CD14-positive monocyte (primary cell): ENCODE data around the gene IFNGR2. TPM values are rescaled to one million over a fixed set of nuclear protein-coding genes. Genes with fewer than 3 reads are reported as not detected.

Source experiments
- DNase-seq, 3 donors: peaks; one replicate each; pipeline ENCODE4 v3.0.0-alpha.2; 2011 to 2022
- H2AFZ ChIP-seq: 2 replicates; pipeline ENCODE4 v1.6.0; 2012; ENCODE audit warnings: mild to moderate bottlenecking, low read depth, low read length, inconsistent platforms; ENCODE audit not compliant: insufficient read depth, poor library complexity, severe bottlenecking
- H3K27ac ChIP-seq, 2 donors: 1 replicate in 1 of 2; 2 replicates in 1 of 2; pipeline ENCODE4 v1.5.1; 2012 to 2013; ENCODE audit warnings: low read length in 2 of 2, control low read depth in 1 of 2, inconsistent platforms in 1 of 2, low read depth in 1 of 2, mild to moderate bottlenecking in 1 of 2
- H3K27me3 ChIP-seq, 2 donors: one replicate each; pipeline versions ENCODE4 v1.6.0 to v1.6.1; 2011 to 2013; ENCODE audit warnings: low read length in 2 of 2; ENCODE audit not compliant: control insufficient read depth in 2 of 2, insufficient read depth in 2 of 2
- H3K36me3 ChIP-seq, 2 donors: replicated peaks in 1 of 2; 1 replicate in 1 of 2; 2 replicates in 1 of 2; pipeline versions ENCODE4 v1.5.1 to v1.6.1; 2012 to 2013; ENCODE audit warnings: low read length in 2 of 2, control low read depth in 1 of 2, inconsistent platforms in 1 of 2, mild to moderate bottlenecking in 1 of 2; ENCODE audit not compliant: insufficient read depth in 2 of 2, control insufficient read depth in 1 of 2
- H3K4me1 ChIP-seq, 2 donors: 1 replicate in 1 of 2; 2 replicates in 1 of 2; pipeline versions ENCODE4 v1.5.1 to v1.6.1; 2012 to 2013; ENCODE audit warnings: low read length in 2 of 2, control low read depth in 1 of 2, inconsistent platforms in 1 of 2, mild to moderate bottlenecking in 1 of 2, moderate library complexity in 1 of 2; ENCODE audit not compliant: insufficient read depth in 2 of 2, control insufficient read depth in 1 of 2
- H3K4me2 ChIP-seq: replicated peaks from 2 replicates; pipeline ENCODE3; 2012; ENCODE audit warnings: low read length, moderate library complexity, mild to moderate bottlenecking; ENCODE audit not compliant: poor library complexity, severe bottlenecking; ENCODE audit errors: extremely low read depth
- H3K4me3 ChIP-seq, 3 experiments: fragments of 200-600 bp in 1 of 3; sonication (generic) in 1 of 3; replicated peaks in 1 of 3; 1 replicate in 2 of 3; 2 replicates in 1 of 3; pipeline ENCODE4 v1.5.1; 2011 to 2013; ENCODE audit warnings: low read length in 3 of 3, mild to moderate bottlenecking in 3 of 3, control low read depth in 2 of 3, low read depth in 2 of 3, inconsistent platforms in 1 of 3, moderate library complexity in 1 of 3
- H3K79me2 ChIP-seq: 2 replicates; pipeline ENCODE4 v1.6.0; 2012; ENCODE audit warnings: mild to moderate bottlenecking, control low read depth, inconsistent platforms, low read length, moderate library complexity; ENCODE audit not compliant: insufficient read depth
- H3K9ac ChIP-seq: 2 replicates; pipeline ENCODE4 v1.6.0; 2017; ENCODE audit warnings: low read length, mild to moderate bottlenecking; ENCODE audit not compliant: insufficient read depth, poor library complexity, severe bottlenecking
- H3K9me3 ChIP-seq, 2 donors: replicated peaks in 1 of 2; 1 replicate in 1 of 2; 2 replicates in 1 of 2; pipeline versions ENCODE4 v1.5.1 to v1.6.1; 2012 to 2013; ENCODE audit warnings: low read length in 2 of 2, control low read depth in 1 of 2; ENCODE audit not compliant: control insufficient read depth in 1 of 2, insufficient read depth in 1 of 2
- H4K20me1 ChIP-seq: 2 replicates; pipeline ENCODE4 v1.6.0; 2012; ENCODE audit warnings: mild to moderate bottlenecking, low read length, control low read depth, moderate library complexity; ENCODE audit not compliant: insufficient read depth
- H3K27ac Mint-ChIP-seq, 7 donors: one replicate each; pipeline ENCODE4 v1.8.0; 2020; ENCODE audit warnings: mild to moderate bottlenecking in 7 of 7, mixed read lengths in 7 of 7, moderate library complexity in 6 of 7, inconsistent platforms in 2 of 7
- H3K27me3 Mint-ChIP-seq, 3 donors: one replicate each; pipeline ENCODE4 v1.8.0; 2021 to 2022; ENCODE audit warnings: low read depth in 3 of 3, mild to moderate bottlenecking in 3 of 3, mixed read lengths in 3 of 3, moderate library complexity in 3 of 3, inconsistent platforms in 1 of 3
- H3K36me3 Mint-ChIP-seq, 2 donors: one replicate each; pipeline ENCODE4 v1.8.0; 2020; ENCODE audit warnings: mixed read lengths in 2 of 2, inconsistent platforms in 1 of 2, mild to moderate bottlenecking in 1 of 2
- H3K4me1 Mint-ChIP-seq: one replicate; pipeline ENCODE4 v1.8.0; 2020; ENCODE audit warnings: mild to moderate bottlenecking, mixed read lengths
- H3K4me3 Mint-ChIP-seq, 2 donors: one replicate each; pipeline ENCODE4 v1.8.0; 2020; ENCODE audit warnings: mild to moderate bottlenecking in 2 of 2, mixed read lengths in 2 of 2, moderate library complexity in 1 of 2
- H3K9me3 Mint-ChIP-seq, 7 donors: one replicate each; pipeline ENCODE4 v1.8.0; 2020 to 2022; ENCODE audit warnings: mixed read lengths in 7 of 7, mild to moderate bottlenecking in 6 of 7, moderate library complexity in 6 of 7, inconsistent platforms in 2 of 7
- CTCF ChIP-seq: fragments of 200-600 bp; IDR thresholded peaks from one replicate; pipeline ENCODE4 v1.8.0; 2022; ENCODE audit warnings: antibody characterized with exemption, mild to moderate bottlenecking
- WGBS: methylation state at CpG from one replicate; pipeline ENCODE4 v1.1.5; 2013; ENCODE audit warnings: missing lambda C conversion rate; ENCODE audit not compliant: insufficient coverage; 5-methylcytosine and 5-hydroxymethylcytosine counted together
- intact Hi-C, 2 donors: fragments of 100-400 bp; cut with micrococcal nuclease; formaldehyde crosslinking; loops; one replicate each; pipeline versions ENCODE4 v1.15.0 to v1.15.1; 2023
- polyA plus RNA-seq, 3 donors: library from polyadenylated mRNA; depleted of rRNA in 1 of 3; unstranded in 2 of 3; stranded (reverse) in 1 of 3; fragments of 300-500 nt in 2 of 3; fragments of >200 nt in 1 of 3; fragmentation: Illumina TruSeq in 2 of 3; gene quantifications; 1 replicate in 2 of 3; 2 replicates in 1 of 3; pipeline ENCODE4 v1.2.3, GENCODE V29; 2012 to 2021

IFNGR2 gene
- polyA plus RNA-seq, 3 donors, result 204 to 324 (median 260) TPM

- Histone ChIP-seq H3K27me3 (no peaks in the 10 kb centered on the region), H3K36me3 (peaks cover 4% of the 10 kb centered on the region in 2 donors), H3K4me2 (no peak overlapping the region), H3K27ac (no peak overlapping the region), H3K4me1 (no peaks in the 10 kb centered on the region), H4K20me1 (no peaks in the 10 kb centered on the region), H3K4me3 (no peak overlapping the region), H3K9ac (no peak overlapping the region), H3K9me3 (no peaks in the 10 kb centered on the region), H3K79me2 (peaks cover 31% of the 10 kb centered on the region), H2AFZ (no peak overlapping the region)
- H3K27me3 Mint-ChIP-seq, result no peaks in the 10 kb centered on the region
- H3K4me1 Mint-ChIP-seq, result peaks cover 2% of the 10 kb centered on the region
- no peak for DNase-seq
- intact Hi-C loops, result no loop called here
- H3K4me3 Mint-ChIP-seq, result no peak overlapping the region
- H3K9me3 Mint-ChIP-seq, result peaks cover 0 to 3% (median 1%) of the 10 kb centered on the region in 7 donors
- WGBS, result no CpG with 5 or more reads among the region's 2 CpGs
- H3K36me3 Mint-ChIP-seq, result peaks cover 10 to 21% of the 10 kb centered on the region in 2 donors
- no peak overlapping the region for H3K27ac Mint-ChIP-seq
- no peak for TF ChIP-seq CTCF
Measured at GRCh38 chr21:33470701-33471100, 67.5 kb downstream of the IFNGR2 start.

GRCh38 chr21:33473344-33473743, 70.1 kb downstream of the IFNGR2 start:
- H3K36me3 ChIP-seq, result no peaks in the 10 kb centered on the region
- no peaks in the 10 kb centered on the region for H3K27me3 ChIP-seq
- peaks cover 52% of the 10 kb centered on the region for H3K79me2 ChIP-seq
- intact Hi-C loops, result no loop called here
- Mint-ChIP-seq H3K27me3 (no peaks in the 10 kb centered on the region), H3K36me3 (peaks cover 3 to 6% of the 10 kb centered on the region in 2 donors), H3K4me3 (no peak overlapping the region), H3K4me1 (peaks cover 4% of the 10 kb centered on the region), H3K9me3 (peaks cover 0 to 3% (median 1%) of the 10 kb centered on the region in 7 donors), H3K27ac (no peak overlapping the region)
- no peak for DNase-seq
- no peak overlapping the region for H3K9ac ChIP-seq
- no peak for TF ChIP-seq CTCF
- no peaks in the 10 kb centered on the region for H3K9me3 ChIP-seq
- H2AFZ ChIP-seq, result no peak overlapping the region
- WGBS, result 100% methylated on average over 1 of the region's 3 CpGs
- H3K27ac ChIP-seq, result no peak overlapping the region
- no peak overlapping the region for H3K4me2 ChIP-seq
- peaks cover 4% of the 10 kb centered on the region in 2 donors for H3K4me1 ChIP-seq
- no peak overlapping the region for H3K4me3 ChIP-seq
- peaks cover 5% of the 10 kb centered on the region for H4K20me1 ChIP-seq
